Measurements from ENCODE around the gene PIK3R1.

Gene PIK3R1

DNA sequence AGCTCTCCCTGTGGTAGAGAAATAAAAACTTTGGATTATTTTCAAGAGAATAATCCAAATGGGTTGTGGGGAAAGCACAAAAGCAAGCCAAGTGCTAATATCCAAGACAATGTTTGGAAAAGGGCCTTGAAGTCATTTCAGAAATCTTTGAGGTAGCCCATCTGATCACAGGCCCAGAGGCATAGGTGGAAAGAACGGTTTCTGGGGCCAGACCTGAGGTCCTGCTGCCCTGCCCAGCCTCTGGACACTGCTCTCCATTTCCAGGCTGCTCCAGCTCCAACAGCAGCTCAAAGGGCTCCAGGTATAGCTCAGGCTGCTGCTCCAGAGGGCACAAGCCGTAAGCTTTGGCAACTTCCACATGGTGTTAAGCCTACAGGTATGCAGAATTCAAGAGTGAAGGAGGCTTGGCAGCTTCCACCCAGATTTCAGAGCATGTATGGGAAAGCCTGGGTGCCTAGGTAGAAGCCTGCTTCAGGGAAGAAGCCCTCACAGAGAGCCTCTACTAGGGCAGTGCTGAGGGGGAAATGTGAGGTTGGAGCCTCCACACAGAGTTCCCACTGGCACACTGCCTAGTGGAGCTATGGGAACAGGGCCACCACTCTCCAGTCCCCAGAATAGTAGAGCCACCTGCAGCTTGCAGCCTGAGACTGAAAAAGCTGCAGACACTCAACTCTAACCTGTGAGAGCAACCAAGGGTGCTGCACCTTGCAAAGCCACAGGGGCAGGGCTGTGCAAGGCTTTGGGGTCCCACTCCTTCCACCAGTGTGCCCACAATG is 133.1 kb downstream of the PIK3R1 start:
- H3K4me2 ChIP-seq (ENCODE audit: low read length) = no peak overlapping the region
- no peak overlapping the region for H3K9ac ChIP-seq (ENCODE audit: low read length)
- H3K9me3 ChIP-seq (ENCODE audit: insufficient read depth, low read length) = no peaks in the 10 kb centered on the region
- no peaks in the 10 kb centered on the region for H4K20me1 ChIP-seq (ENCODE audit: insufficient read depth, low read length)
- H3K27me3 ChIP-seq (ENCODE audit: low read depth, low read length) = no peaks in the 10 kb centered on the region
- H3K79me2 ChIP-seq (ENCODE audit: low read length) = no peaks in the 10 kb centered on the region
- H3K36me3 ChIP-seq (replicated peaks; ENCODE audit: low read depth, low read length) = no peaks in the 10 kb centered on the region
- H3K4me3 ChIP-seq (ENCODE audit: low read length) = no peak overlapping the region
- H2AFZ ChIP-seq (ENCODE audit: low read depth, low read length) = no peak overlapping the region
- H3K27ac ChIP-seq (ENCODE audit: low read length) = no peak overlapping the region
- peaks cover 5% of the 10 kb centered on the region; the same call in 1 of the 2 replicates for H3K4me1 ChIP-seq (ENCODE audit: low read length)
- TF ChIP-seq EZH2phosphoT487 (IDR thresholded peaks at IDR 0.05; ENCODE audit: low read depth) = no peak
- TF ChIP-seq, protein P1, sequence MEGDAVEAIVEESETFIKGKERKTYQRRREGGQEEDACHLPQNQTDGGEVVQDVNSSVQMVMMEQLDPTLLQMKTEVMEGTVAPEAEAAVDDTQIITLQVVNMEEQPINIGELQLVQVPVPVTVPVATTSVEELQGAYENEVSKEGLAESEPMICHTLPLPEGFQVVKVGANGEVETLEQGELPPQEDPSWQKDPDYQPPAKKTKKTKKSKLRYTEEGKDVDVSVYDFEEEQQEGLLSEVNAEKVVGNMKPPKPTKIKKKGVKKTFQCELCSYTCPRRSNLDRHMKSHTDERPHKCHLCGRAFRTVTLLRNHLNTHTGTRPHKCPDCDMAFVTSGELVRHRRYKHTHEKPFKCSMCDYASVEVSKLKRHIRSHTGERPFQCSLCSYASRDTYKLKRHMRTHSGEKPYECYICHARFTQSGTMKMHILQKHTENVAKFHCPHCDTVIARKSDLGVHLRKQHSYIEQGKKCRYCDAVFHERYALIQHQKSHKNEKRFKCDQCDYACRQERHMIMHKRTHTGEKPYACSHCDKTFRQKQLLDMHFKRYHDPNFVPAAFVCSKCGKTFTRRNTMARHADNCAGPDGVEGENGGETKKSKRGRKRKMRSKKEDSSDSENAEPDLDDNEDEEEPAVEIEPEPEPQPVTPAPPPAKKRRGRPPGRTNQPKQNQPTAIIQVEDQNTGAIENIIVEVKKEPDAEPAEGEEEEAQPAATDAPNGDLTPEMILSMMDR (IDR thresholded peaks at IDR 0.05; ENCODE audit: low read depth, low read length) = no peak

DNA sequence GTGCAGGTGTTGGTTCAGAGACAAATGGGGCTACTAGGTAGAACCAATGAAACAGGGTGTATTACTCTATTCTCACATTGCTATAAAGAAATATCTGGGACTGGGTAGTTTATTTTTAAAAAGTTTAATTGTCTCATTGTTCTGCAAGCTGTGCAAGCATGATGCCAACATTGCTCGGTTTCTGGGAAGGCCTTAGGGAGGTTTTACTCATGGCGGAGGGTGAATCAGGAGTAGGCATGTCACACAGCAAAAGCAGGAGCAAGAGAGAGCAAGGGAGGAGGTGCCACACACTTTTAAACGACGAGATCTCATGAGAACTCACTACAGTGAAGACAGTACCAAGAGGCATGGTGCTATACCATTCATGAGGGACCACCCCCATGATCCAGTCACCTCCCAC is 134.6 kb downstream of the PIK3R1 start:
- no peak overlapping the region for H3K4me2 ChIP-seq (ENCODE audit: low read length)
- peaks cover 5% of the 10 kb centered on the region; the same call in 1 of the 2 replicates for H3K4me1 ChIP-seq (ENCODE audit: low read length)
- no peaks in the 10 kb centered on the region for H3K36me3 ChIP-seq (replicated peaks; ENCODE audit: low read depth, low read length)
- H3K9ac ChIP-seq (ENCODE audit: low read length) = no peak overlapping the region
- no peaks in the 10 kb centered on the region for H4K20me1 ChIP-seq (ENCODE audit: insufficient read depth, low read length)
- TF ChIP-seq EZH2phosphoT487 (IDR thresholded peaks at IDR 0.05; ENCODE audit: low read depth) = no peak
- TF ChIP-seq, protein P1 (IDR thresholded peaks at IDR 0.05; ENCODE audit: low read depth, low read length) = no peak
- no peaks in the 10 kb centered on the region for H3K9me3 ChIP-seq (ENCODE audit: insufficient read depth, low read length)
- H3K27me3 ChIP-seq (ENCODE audit: low read depth, low read length) = no peaks in the 10 kb centered on the region
- H3K27ac ChIP-seq (ENCODE audit: low read length) = no peak overlapping the region
- H3K4me3 ChIP-seq (ENCODE audit: low read length) = no peak overlapping the region
- H3K79me2 ChIP-seq (ENCODE audit: low read length) = no peaks in the 10 kb centered on the region
- H2AFZ ChIP-seq (ENCODE audit: low read depth, low read length) = no peak overlapping the region
